ENCODE data around the gene VEPH1. TPM values are rescaled to one million over a fixed set of nuclear protein-coding genes. Genes with fewer than 3 reads are reported as not detected.

Gene VEPH1
- polyA plus RNA-seq, 2 of the 4 experiments (the other 2 are of a cell fraction): 0.04 to 0.16 TPM

DNA sequence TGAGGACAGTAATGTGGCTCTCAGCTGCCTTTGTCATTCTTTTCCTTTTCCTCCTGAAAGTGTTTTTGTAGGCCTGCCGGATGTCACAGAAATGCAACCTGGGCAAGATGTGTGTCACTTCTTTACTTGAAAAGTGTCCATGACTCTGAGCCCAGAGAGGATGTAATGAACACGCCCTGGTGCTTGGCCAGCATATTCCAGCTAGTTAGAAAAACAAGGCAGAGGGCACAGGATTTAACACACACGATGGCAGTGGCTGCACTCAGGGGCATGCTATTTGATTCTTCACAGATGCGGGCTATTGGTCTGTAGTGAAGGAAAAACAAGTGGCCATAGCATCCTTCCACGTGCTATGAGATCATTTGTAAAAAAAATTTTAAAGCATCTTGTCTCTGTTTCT is 96.8 kb downstream of the VEPH1 start:
- WGBS (ENCODE audit: missing lambda C conversion rate): 58% methylated on average over 5 of the region's 5 CpGs
- DNase-seq (ENCODE audit: low read depth in 1 of 2, low spot score in 1 of 2) (no peak), ATAC-seq (no peak), FAIRE-seq (no peak)
- POLR2A ChIA-PET: no interaction called here
- CTCF ChIA-PET: interaction anchor here (1.1 to 3.1 kb wide), 4 partner anchors 13 to 205 kb away, joined by 3 to 8 read pairs (median 4); no protein-coding TSS in a partner anchor
- no peaks in the 10 kb centered on the region for H3K9me3 ChIP-seq
- H3K4me3 ChIP-seq: no peak overlapping the region
- H3K4me1 ChIP-seq: no peaks in the 10 kb centered on the region
- H3K4me2 ChIP-seq: no peak overlapping the region
- no peak overlapping the region for H3K27ac ChIP-seq
- TF ChIP-seq, protein P1, sequence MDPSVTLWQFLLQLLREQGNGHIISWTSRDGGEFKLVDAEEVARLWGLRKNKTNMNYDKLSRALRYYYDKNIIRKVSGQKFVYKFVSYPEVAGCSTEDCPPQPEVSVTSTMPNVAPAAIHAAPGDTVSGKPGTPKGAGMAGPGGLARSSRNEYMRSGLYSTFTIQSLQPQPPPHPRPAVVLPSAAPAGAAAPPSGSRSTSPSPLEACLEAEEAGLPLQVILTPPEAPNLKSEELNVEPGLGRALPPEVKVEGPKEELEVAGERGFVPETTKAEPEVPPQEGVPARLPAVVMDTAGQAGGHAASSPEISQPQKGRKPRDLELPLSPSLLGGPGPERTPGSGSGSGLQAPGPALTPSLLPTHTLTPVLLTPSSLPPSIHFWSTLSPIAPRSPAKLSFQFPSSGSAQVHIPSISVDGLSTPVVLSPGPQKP (IDR thresholded peaks at IDR 0.05; ENCODE audit: low read depth, low read length): no peak
- no peak for TF ChIP-seq NR3C1 (IDR thresholded peaks at IDR 0.05)
- TF ChIP-seq HEYL (CRISPR knock-in tag; IDR thresholded peaks at IDR 0.05): no peak
- TF ChIP-seq, protein P2, sequence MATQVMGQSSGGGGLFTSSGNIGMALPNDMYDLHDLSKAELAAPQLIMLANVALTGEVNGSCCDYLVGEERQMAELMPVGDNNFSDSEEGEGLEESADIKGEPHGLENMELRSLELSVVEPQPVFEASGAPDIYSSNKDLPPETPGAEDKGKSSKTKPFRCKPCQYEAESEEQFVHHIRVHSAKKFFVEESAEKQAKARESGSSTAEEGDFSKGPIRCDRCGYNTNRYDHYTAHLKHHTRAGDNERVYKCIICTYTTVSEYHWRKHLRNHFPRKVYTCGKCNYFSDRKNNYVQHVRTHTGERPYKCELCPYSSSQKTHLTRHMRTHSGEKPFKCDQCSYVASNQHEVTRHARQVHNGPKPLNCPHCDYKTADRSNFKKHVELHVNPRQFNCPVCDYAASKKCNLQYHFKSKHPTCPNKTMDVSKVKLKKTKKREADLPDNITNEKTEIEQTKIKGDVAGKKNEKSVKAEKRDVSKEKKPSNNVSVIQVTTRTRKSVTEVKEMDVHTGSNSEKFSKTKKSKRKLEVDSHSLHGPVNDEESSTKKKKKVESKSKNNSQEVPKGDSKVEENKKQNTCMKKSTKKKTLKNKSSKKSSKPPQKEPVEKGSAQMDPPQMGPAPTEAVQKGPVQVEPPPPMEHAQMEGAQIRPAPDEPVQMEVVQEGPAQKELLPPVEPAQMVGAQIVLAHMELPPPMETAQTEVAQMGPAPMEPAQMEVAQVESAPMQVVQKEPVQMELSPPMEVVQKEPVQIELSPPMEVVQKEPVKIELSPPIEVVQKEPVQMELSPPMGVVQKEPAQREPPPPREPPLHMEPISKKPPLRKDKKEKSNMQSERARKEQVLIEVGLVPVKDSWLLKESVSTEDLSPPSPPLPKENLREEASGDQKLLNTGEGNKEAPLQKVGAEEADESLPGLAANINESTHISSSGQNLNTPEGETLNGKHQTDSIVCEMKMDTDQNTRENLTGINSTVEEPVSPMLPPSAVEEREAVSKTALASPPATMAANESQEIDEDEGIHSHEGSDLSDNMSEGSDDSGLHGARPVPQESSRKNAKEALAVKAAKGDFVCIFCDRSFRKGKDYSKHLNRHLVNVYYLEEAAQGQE (IDR thresholded peaks at IDR 0.05): no peak
- no peak for TF ChIP-seq KDM1A (IDR thresholded peaks at IDR 0.05; ENCODE audit: low read depth)
- no peak for TF ChIP-seq POLR2A (IDR thresholded peaks at IDR 0.05; ENCODE audit: low read length)
- no peak for TF ChIP-seq ZC3H11A (IDR thresholded peaks at IDR 0.05)
- TF ChIP-seq EHMT2 (IDR thresholded peaks at IDR 0.05; ENCODE audit: low read depth): no peak
- no peak for TF ChIP-seq HOXA7 (CRISPR knock-in tag; IDR thresholded peaks at IDR 0.05)
- TF ChIP-seq NFE2L2 (conservative IDR thresholded peaks at IDR 0.05; ENCODE audit: low read length): no peak
- no peak for TF ChIP-seq MAZ (IDR thresholded peaks at IDR 0.05; ENCODE audit: borderline replicate concordance, low read depth, low read length)
- no peak for TF ChIP-seq FOSL2 (IDR thresholded peaks at IDR 0.05)
- TF ChIP-seq FOSL2 (CRISPR knock-in tag; IDR thresholded peaks at IDR 0.05): no peak
- TF ChIP-seq JUN (IDR thresholded peaks at IDR 0.05): no peak
- no peak for TF ChIP-seq EHF (CRISPR knock-in tag; IDR thresholded peaks at IDR 0.05)
- no peak for TF ChIP-seq FOXS1 (CRISPR knock-in tag; IDR thresholded peaks at IDR 0.05)
- TF ChIP-seq MYC (IDR thresholded peaks at IDR 0.05; ENCODE audit: borderline replicate concordance, low read length): no peak

- H3K4me1 ChIP-seq: no peaks in the 10 kb centered on the region
- no peak overlapping the region for H3K4me2 ChIP-seq
- FAIRE-seq: no peak
- no peak overlapping the region for H3K4me3 ChIP-seq
- H3K27ac ChIP-seq: no peak overlapping the region
- TF ChIP-seq TFCP2L1 (CRISPR knock-in tag; IDR thresholded peaks at IDR 0.05) (no peak), HOXB13 (CRISPR knock-in tag; IDR thresholded peaks at IDR 0.05; ENCODE audit: low read depth) (no peak), CHD4 (IDR thresholded peaks at IDR 0.05; ENCODE audit: borderline replicate concordance) (no peak), NFE2L2 (conservative IDR thresholded peaks at IDR 0.05; ENCODE audit: low read length) (no peak), POLR2A (IDR thresholded peaks at IDR 0.05; ENCODE audit: low read length) (no peak), ZFP36 (IDR thresholded peaks at IDR 0.05; ENCODE audit: borderline replicate concordance, partially characterized antibody) (no peak), ZC3H11A (IDR thresholded peaks at IDR 0.05) (no peak), HOXB5 (CRISPR knock-in tag; IDR thresholded peaks at IDR 0.05) (no peak)
- no peaks in the 10 kb centered on the region for H3K9me3 ChIP-seq
- 46% methylated on average over 2 of the region's 2 CpGs for WGBS (ENCODE audit: missing lambda C conversion rate)
- ChIA-PET POLR2A (no interaction called here), CTCF (interaction anchor here (1.6 kb wide), 1 partner anchor 12 kb away, joined by 4 read pairs; no protein-coding TSS in a partner anchor)
- no peak for ATAC-seq
- no peak for DNase-seq (ENCODE audit: low read depth in 1 of 2, low spot score in 1 of 2)
These were observed 97.8 kb downstream of the VEPH1 start for GRCh38 chr3:157405457-157405856.

Measured in A549 (cell line).